Activated CD4-positive, alpha-beta T cell treated with anti-CD3 and anti-CD28 coated beads, Interleukin-2, Interleukin-6, amounts not matched to agents 100 ng/mL and 50 ng/mL, durations not matched to agents 16 hours and 8 hours (primary cell): ENCODE results near the gene GNB1L.

Experiments used
- DNase-seq: peaks from one replicate; pipeline ENCODE4 v3.0.0-alpha.2; 2020

The GNB1L gene

DNA sequence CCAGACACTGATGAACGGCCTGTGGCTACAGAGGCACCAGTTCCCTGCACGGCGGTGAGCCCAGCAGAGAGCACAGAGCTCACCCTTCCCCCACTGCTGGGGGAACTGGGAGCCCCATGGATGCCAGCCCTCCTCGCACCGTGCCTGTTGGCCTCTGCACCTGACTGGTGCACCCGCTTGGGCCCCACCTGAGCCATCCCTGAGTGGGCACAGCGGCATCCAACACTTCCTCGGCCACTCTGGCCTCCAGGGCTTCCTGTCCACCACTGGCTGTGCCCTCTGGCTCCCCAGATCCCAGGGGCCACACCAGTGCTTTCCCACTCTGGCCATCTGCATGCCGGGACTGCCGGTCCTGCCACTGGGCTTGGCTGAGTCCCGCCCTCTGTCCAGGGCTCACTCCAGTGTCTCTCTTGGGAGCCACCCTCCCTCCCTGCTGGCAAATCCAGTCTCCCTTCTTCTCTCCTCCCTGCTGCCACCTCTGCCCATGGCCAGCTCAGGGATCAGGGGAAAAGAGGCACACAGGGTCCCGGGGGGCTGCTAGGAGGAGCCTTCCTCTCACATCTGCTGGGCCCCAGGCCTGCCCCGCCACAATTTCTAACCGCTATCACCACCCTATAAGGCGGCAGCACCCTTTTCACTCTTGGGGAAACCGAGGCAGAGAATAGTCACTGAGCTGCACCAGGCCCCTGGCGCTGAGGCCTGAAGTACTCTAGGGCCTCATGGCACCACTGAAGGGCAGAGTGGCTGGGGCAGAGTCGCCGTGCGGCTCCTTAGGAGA is 33.0 kb downstream of the GNB1L start:
- DNase-seq, result no peak

DNA sequence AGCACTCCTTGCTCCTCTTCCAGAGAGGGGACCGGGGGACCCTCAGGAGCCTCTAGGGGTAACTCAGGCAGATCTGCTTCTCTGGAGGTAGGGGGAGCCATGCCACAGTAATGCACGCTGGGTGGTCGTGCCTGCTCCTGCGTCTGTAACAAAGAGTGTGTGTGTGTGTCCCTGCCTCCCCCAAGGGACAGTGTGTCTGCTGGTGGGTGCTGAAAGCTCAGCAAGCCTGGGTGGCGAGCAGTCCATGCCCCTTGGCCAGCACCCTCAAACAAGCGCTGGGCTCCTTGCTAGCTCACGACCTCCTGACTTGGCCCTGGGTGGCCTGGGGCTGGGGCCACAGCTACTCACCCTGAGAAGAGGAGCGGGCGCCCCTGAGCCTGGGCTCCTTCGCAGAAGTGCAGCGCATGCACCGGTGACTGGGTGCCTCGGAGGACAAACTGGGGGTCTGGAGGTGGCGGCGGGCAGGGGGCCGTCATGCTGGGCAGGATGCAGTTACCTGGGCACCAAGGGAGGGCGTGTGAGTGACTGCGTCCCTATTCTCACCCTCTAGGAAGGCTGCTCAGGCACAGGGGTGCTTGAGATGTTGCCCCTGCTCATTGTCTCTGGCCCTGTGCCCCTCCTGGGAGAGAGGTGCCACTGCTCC is 33.7 kb downstream of the GNB1L start:
- no peak for DNase-seq

DNA sequence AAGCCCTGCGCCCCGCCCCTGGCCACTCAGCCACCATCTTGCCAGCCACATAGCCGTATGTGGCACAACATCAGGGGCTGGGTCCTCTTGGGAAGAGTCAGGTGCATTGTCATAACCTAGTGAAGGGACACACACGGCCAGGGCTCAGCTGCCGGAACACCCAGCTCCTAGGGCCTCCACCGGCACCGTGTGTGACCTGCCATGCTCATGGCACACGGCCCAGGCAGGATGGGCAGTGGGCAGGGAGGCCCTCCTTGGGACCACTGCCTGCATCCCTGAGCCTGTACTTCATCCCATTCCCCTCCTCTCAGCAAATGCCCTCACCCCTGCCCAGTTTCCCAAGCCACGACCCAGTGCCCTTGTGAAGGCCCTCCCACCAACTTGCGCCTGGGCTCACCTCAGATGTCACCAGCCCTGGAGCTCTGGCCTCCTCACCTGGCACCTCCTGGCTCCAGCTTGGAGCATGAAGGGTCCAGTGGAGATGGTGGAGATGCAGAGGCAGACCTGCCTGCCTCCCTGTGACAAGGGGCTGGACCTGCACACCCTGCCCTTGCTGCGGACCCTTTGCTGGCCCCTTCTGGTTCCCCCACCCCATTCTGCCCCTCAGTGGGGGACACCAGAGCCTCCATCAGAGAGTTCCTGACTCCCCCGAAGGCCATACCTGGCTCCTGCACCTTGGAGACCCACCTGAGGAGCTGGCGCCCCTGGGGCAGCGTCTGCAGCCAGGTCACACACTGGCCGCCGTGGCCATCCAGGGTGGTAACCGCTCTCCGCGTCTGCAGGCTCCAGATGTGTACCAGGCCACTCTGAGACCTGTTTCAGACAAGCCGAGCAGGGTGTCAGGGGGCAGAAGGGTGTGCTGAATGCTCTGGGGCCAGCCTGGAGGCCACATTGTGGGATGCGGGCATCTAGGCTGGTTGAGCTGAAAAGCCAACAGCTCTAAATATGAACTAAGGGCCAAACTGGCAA is 34.5 kb downstream of the GNB1L start:
- no peak for DNase-seq

DNA sequence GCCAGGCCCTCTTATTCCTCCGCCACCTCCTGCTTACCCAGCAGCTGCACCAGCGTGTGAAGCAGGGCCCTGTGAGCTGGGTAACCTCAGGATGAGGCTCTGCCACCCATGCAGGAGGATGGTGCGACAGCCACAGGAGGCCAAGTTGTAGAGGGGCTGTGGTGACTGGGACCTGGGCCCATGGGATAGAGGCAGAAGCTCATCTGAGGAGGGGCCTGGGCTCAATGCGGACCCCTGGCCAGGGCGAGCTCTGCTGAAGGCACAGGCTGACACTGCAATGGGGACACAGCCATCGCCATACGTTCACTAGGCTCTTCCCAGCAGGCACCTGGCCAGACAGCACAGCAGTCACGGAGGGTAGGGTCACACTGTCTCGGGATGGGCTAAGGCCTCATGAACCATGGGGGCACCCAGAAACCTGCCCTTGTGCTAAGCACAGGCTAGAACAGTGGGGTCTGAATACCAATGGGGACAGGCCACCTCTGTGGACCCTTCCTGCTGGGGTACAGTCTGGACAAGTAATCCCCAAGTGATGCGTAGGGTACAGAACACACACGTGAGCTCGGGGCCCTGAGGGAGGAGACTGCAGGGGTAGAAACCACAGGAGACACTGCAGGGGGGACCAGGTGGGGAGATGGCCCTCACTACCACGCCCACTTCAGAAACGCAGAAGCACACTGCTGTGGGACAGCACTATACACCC is 35.3 kb downstream of the GNB1L start:
- DNase-seq, result no peak

DNA sequence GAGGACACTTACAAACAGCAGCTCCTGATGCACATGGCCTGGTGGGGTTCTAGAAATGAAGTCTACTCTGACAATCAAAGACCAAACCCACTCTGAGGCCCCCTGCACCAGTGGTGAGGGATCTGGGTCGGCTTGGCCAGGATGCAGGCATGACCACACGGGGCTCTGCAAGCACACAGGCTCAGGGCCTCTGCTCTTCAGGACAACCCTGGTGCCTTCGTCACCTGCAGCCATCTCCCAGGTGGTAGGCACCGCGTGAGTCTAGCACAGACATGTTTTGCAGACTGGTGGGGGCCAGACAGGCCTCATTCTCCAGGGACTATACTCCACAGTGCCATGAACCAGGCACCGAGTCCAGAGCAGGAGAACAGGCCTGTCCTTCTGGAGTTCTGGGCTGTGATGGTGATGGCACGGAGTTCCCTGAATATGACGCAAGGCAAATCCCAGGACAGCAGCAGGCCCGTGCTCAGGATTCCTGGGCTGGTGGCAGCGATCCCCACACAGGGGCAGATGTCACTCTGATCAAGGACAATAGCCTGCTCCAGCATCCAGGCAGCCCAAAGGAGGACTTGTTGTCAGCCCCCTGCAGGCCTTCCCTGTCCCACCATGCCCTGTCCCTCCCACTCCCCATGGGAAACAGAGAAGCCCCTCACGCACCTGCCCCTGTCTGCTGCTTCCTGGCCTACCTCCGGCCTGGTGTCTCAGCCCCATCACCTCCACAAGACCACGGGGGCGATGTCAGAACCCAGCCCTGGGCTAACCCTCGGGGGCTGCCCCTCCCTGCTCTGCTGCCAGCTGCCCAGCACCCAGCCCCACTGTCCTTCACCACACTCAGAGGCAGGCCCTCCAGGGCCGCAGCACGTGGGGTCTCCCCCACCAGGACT is 36.1 kb downstream of the GNB1L start:
- no peak for DNase-seq

DNA sequence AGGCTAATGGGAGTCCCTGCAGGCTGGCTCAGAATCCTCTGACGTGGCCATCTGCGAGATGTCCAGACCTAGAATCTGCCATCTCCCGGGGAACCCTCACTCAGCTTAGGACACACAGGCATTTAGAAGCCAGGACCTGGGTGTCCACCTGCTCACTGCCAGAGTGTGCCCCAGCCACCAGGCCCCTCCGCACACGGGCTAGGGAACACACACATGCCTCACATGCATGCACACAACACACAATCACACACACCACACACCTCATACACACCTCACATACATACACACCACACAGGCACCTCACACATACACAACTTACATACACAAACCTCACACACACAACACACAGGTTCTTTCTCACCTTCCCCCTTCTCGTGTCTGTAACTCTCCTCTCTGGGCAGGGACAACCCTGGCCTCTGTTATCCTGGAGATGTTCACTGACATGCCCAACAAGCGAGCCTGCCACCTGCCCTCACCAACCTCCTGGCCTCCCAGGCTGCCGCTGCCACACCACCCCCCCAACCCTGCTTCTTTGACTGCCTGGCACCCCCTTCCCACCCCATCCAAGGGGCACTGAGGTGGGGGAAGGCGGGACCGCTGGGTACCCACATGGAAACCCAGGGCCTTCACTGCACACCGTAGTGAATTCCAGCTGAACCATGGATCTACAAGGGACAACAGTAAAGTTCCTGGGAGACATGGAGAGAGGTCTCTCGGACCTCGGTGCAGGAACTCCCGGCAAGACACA is 38.1 kb downstream of the GNB1L start:
- no peak for DNase-seq

DNA sequence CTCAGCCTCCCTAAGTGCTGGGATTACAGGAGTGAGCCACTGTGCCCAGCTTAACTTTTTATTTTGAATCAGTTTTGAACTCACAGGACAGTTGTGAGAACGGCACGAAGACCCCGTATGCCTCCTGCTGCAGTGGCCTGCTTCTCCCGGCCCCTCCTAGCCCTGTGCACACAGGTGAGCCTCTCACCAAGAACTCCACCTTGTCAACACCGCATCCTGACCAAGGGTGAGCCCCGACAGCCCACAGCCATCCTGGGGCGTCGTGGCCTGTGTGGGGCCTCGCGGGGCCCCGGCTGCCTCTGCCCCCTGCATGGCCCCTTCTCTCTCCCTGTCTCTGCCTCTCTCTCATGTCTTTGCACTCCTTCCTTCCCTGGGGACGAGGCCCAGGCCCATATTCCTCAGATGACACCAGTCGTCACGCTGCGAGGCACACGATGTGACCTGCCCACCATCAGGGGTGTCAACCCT is 38.8 kb downstream of the GNB1L start:
- no peak for DNase-seq

DNA sequence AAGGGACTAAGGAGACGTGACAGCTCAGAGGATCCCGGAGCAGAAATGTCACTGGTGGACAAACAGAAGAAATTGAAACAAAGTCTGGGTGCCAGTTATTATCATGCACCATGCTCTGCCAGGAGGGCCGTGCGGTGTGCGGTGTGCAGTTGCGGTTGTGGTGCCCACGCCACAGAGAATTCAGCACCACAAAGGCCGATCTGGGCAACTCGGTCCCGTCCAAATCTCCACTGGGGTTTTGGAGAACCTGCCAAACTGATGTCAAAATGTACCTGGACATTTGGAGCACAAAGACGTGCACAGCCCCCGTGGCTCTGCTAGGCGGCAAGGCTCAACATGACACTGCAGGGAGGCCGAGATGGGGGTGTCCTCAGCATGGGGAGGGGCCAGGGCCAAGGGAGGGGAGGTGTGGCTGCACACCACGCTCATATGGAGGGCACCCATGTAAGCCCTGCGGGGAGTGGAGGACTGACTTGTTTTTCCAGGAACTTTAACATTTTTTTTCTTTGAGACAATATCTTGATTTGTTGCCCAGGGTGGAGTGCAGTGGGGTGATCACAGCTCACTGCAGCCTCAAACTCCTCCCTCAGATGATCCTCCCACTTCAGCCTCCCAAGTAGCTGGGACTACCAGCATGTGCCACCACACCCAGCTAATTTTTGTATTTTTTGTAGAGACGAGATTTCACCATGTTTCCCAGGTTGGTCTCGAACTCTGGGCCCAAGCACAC is 39.4 kb downstream of the GNB1L start:
- DNase-seq, result no peak

DNA sequence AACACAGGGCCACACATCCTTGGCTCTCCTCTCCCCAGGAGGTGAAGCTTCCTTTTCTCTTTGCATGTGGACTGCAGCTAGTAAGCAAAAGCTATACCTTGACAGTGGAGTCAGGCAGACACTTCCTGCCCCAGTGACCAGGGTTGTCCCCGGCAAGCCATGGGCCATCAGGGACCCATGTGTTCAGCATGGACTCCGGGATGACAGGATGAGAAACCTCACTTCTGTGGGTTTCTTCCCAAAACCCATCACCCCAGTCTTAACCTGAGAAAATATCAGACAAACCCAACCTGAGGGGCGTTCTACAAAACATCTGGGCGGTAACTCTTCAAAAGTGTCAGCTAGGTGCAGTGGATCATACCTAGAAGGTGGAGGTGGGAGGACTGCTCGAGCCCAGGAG is 40.2 kb downstream of the GNB1L start:
- no peak for DNase-seq

DNA sequence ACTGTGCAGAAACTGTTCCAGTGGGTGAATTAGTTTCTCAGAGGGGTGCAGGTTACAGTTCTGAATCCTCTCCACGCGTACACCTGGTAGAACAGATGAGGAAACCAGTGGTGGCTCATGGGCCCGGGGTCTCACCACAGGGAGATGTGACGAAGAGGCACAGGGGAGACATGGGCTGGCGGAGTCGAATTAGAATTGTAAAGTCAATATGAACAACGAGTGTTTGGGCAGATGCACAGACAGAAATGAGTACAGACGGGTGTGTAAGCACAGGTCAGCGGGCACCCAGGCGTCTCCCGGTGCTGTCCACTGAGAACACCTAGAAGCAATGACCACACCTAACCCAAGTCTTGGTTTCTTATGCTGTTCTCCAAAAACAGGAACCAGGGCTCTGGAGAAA is 41.8 kb downstream of the GNB1L start:
- no peak for DNase-seq

DNA sequence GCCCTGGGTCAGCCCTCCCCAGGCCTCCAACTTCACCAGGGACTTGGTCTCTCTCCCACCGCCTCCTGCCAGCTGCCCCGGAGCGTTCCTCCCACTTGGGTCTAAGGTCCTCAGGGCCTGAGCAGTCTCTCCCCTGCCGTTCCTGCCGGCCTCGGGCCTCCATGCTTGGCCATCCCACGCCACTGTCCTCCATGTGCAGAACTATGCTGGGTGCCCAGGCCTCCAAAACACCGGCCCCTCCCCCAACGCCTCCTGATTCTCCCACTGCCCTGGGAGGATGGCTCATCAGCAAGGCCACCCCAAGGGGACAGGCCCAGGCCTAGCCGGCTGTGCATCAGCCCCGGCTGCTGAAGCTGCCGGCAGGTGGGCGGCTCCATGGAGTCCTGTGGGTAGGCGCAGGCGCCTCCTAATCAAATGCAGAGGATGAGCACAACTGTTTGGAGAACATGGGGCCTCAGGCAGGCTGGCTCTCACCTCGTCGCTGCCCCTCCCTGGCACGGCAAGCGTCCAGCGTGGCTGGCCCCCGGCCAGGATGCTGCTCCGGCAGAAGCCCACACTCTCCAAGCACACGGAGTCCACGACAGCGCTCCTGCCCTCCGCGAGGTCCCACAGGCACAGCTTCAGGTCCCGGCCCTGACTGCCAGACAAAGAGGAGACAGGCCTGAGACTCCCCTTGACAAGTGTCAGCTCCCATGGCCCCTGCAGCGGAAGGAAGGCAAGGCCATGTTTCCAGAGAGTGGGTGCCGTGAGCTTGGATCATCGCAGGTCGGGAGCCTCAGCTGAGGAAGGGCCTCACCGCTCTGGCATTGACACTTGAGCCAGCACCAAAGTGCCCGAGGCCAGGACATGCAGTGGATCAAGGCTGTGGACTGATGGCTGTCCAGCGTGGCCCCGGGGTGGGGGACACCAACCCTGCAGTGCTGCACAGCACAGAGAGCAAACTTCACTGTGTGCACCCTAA is 42.6 kb downstream of the GNB1L start:
- DNase-seq, result no peak

DNA sequence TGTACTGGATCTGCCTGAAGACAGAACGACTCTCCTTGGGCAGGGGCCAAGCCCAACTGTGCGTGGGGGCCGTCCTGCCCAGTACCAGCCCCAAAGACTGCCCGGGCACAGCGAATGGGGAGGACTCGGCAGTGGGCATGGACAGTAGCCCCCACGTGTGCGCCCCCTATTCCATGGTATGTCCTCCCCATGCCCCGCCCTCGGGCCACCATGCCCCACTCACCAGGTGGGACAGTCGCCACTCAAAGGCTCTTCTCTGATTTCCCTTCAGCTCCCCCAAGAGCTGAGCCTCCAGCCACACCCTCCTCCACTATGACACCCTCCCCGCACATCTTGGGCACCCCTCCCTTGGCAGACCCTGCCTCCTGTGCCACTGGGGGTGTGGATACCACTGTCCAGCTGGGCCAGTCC is 43.5 kb downstream of the GNB1L start:
- no peak for DNase-seq

DNA sequence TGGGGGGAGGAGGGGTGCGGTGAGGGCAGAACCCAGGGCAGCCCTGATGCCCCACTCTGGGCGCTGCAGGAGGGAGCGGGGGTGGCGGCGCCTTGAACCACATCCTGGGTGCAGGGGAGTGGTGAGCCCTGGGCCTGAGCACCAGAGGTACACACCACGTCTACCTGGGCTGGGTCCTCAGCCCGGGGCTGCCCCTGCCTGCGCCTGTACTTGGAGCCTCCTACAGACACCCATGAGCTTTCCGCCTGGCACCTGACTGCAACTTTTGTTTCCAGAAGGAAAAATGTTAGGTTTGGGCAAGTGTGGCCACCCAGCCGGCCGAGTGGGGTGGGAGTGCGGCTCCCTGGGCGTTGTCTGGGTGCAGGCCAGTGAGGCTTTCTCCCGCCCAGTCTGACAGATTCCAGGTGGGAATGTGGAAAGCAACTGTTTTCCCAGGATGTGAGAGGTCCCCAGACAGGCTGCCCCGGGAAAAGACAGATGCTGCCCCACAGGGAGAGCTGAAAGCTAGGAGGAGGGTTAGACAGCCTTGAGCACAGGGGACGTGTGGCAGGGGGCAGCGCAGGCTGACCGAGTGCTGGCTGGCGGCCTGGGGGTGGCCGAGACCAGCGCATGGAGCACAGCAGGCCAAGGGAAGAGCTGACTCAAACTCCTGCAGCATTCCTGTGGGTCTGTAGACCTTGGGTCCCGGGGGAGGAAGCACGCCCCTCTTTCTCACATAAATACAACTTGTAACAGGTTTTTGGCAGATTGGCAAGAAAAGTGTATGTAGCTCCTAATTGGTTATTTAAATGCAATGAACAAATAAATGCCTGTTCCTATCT is 44.1 kb downstream of the GNB1L start:
- no peak for DNase-seq

DNA sequence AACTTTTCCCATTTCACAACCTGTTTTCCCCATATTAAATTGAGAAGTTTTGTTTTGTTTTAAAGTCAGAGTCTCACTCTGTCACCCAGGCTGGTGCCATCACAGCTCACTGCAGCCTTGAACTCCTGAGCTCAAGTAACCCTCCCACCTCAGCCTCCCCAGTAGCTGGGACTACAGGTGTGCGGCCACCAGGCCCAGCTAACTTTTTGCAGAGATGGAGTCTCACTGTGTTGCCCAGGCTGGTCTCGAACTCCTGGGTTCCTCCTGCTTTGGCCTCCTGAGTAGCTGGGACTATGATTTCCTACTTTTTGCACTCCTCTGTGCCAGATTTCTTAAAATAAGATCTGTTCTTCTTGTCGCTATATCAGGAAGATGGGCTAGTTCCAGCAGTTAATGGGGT is 44.9 kb downstream of the GNB1L start:
- no peak for DNase-seq

DNA sequence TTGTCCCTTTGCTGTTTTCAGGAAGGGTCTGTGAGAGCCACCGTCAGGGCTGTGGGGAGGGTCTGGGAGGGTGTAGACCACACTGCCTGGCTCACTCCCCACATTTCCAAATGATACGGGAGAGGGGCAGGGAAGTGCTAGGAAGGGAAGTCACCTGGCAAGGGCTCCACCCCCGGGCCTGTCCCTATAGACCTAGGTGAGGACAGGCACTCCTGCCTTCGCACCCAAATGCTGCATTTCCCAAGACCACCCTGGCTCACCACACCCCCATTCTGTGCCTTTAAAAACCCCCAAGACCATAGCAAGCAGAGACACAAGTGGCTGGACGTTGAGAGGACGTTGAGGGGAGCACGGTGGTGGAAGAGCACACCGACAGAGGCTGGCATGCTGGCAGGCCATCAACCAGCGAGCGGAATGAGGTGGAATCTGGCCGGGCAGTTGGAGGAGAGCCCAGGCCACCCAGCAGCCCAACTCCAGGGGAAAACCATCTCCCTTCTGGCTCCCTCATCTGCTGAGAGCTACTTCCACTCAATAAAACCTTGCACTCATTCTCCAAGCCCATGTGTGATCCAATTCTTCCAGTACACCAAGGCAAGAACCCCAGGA is 45.7 kb downstream of the GNB1L start:
- no peak for DNase-seq

DNA sequence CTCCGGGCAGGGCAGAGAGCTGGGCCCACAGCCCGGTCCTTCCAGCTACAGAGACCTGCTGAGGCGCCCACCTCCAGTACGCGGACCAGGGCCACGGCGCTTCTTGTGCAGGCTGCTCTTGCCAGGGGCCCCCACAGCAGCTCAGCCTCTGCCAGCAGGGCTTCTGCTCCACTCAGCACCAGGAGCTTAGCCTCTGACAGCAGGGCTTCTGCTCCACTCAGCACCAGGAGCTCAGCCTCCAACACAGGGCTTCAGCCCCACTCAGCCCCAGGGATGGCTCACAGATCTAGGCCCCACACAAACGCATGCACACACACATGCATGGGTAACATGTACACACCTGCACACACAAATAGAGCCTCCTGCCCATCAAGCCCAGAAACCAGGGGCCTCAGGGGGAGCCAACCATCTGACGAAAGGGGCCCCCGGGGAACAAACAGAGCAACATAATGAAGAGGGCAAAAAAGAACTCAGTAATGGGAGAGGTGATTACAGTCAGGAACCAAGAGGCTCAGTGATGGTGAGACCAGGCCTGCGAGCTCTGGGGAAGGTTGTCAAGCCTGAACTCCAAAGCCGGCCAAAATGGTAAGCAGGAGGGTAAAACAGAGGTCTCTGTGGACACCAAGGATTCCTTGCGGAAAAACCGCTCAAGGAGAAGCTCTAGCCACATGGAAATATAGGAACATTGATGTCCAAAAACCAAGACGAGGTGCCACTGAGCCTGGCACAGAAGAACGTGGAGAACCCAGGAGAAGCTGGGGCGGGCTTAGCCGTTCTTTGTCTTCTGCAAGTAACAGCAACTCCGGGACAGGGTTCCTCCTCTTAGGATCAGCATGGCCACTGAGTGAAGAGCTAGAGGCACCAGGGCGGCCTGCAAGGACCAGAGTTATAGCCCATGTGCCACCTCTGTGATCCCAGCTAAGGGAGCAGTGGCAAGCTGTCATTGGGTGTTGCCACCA is 46.5 kb downstream of the GNB1L start:
- no peak for DNase-seq
